Heart right ventricle (tissue), 16 donors: ENCODE measurements around the gene FBXL22. TPM values are rescaled to one million over a fixed set of nuclear protein-coding genes. Genes with fewer than 3 reads are reported as not detected.
A peak's percentile ranks its signal among the peaks of the same experiment; 100 is the strongest.

Experiments used
- ATAC-seq, 8 donors: fragments of 200-7000 bp; cut with Tn5 transposase; one replicate each; pipeline ENCODE4 v1.9.1; 2020; ENCODE audit warnings: mild to moderate bottlenecking in 8 of 8, moderate library complexity in 8 of 8, moderate number of reproducible peaks in 1 of 8
- DNase-seq, 2 donors: peaks; one replicate each; pipeline ENCODE4 v3.0.0-alpha.2; 2020
- H3K27ac ChIP-seq, 10 donors: fragments of 200-600 bp; sonication (generic) in 2 of 10; one replicate each; pipeline versions ENCODE4 v1.5.0 to v1.8.0; 2020 to 2022; ENCODE audit warnings: mild to moderate bottlenecking in 3 of 10
- H3K27me3 ChIP-seq, 7 donors: fragments of 200-600 bp; one replicate each; pipeline ENCODE4 v1.8.0; 2021 to 2022; ENCODE audit warnings: mild to moderate bottlenecking in 2 of 7
- H3K36me3 ChIP-seq, 9 donors: fragments of 200-600 bp; sonication (generic) in 1 of 9; one replicate each; pipeline versions ENCODE4 v1.5.0 to v1.8.0; 2020 to 2022; ENCODE audit warnings: mild to moderate bottlenecking in 2 of 9
- H3K4me1 ChIP-seq, 9 donors: fragments of 200-600 bp; sonication (generic) in 1 of 9; one replicate each; pipeline versions ENCODE4 v1.5.0 to v1.8.0; 2020 to 2022; ENCODE audit warnings: mild to moderate bottlenecking in 4 of 9
- H3K4me3 ChIP-seq, 10 donors: fragments of 200-600 bp; sonication (generic) in 2 of 10; one replicate each; pipeline versions ENCODE4 v1.5.0 to v1.8.0; 2020 to 2022; ENCODE audit warnings: mild to moderate bottlenecking in 7 of 10, moderate library complexity in 2 of 10
- H3K9me3 ChIP-seq, 11 donors: fragments of 200-600 bp in 10 of 11; sonication (generic) in 2 of 11; one replicate each; pipeline versions ENCODE4 v1.5.0 to v1.8.0; 2013 to 2022; ENCODE audit warnings: mild to moderate bottlenecking in 2 of 11, control low read depth in 1 of 11, moderate library complexity in 1 of 11
- WGBS, 2 donors: extraction: QIAGEN DNeasy Blood & Tissue Kit; methylation state at CpG; one replicate each; pipeline ENCODE4 v1.1.7; 2013; ENCODE audit warnings: inconsistent platforms in 1 of 2; 5-methylcytosine and 5-hydroxymethylcytosine counted together
- intact Hi-C, 10 donors: fragments of 100-400 bp; cut with DNase I; formaldehyde crosslinking; loops; one replicate each; pipeline versions ENCODE4 v1.11.1 to v1.14.2; 2022
- polyA plus RNA-seq, 2 donors: library from polyadenylated mRNA; stranded (reverse); fragments of 200-250 nt; gene quantifications; one replicate each; pipeline ENCODE4 v1.2.3, GENCODE V29; 2013
- total RNA-seq, 10 donors: library from RNA; stranded (reverse); fragmentation: NEBNext Ultra II Directional in 3 of 10; extraction: Animal tissue kit (Norgen Biotek cat#: 25700) in 3 of 10; gene quantifications; one replicate each; pipeline versions ENCODE4 v1.2.1 to v1.2.4, GENCODE V29; 2021 to 2023
- TF ChIP-seq, protein P1 (sequence below), 9 donors: fragments of 200-600 bp; sonication (generic) in 2 of 9; IDR thresholded peaks; one replicate each; pipeline versions ENCODE4 v1.5.0 to v1.8.0; 2021 to 2022; ENCODE audit warnings: antibody characterized with exemption in 9 of 9, mild to moderate bottlenecking in 5 of 9, moderate library complexity in 1 of 9
- donor health status: Arrhythmogenic right ventricular cardiomyopathy.
- donor health status: ischemic (EF 13 %, LVEDD 7.1; RV severe dilation, severe dysfunction).
- donor health status: healthy with polysubstance abuse.
- donor health status: DM: no; HTN: yes; CAD: no.
- donor health status: DM: no; HTN: no; CAD: no.
- donor health status: ischemic (EF 25% LVEDD 6.9; RV normal size, moderate dysfunction).
- donor health status: ischemic (EF 25% LVEDD 5.7; RV mildly dilated, moderate dysfunction).
- donor health status: healthy.
- donor health status: DM: yes; HTN: yes; CAD: no.
- donor health status: Ischemic cardiomyopathy.
- donor health status: ischemic (EF 35%, LVEDD 5.7; RV mildly dilated, moderate dysfunction).
- donor health status: nonischemic (EF 11% LVEDD 7.7; RV severe dilation, severe dysfunction).
- donor health status: DM: yes; HTN: yes; CAD: no.
- donor health status: PGD.
- donor health status: ischemic (EF 29% LVEDD 5.4; RV normal size, mild dysfunction).
- donor health status: nonischemic (EF 23%, LVEDD 6.1; RV moderate dilation, normal function).

The FBXL22 gene
- total and polyA plus RNA-seq, 12 donors, result 2.5 to 38.3 (median 23.5) TPM

DNA sequence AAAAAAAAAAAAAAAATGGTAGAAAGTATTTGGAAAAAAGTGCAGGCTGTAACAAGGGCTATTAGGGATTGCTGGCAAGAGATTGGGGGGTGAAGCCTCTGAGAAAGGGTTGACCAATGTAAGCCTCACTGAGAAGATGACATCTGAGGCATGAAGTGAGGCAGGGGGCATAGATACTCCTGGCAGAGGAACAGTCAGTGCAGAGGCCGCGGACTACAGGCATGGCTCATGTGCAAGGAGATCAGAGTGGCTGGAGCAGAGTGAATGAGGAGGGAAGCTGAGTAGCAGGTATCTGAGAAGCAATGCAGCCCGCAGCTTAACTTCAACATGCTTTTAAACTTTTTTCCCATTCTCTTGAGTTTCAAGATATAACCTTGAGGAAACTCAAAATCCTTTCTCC lies 5.4 kb downstream of the FBXL22 start:
- no peak for DNase-seq
- no peaks in the 10 kb centered on the region for H3K9me3 ChIP-seq
- peaks cover 3 to 64% (median 46%) of the 10 kb centered on the region in 9 donors for H3K4me1 ChIP-seq
- intact Hi-C loops, result loop anchor here in 2 of 10 donors (10.0 kb wide), 2 partner anchors 292 to 462 kb away; no protein-coding TSS in a partner anchor
- H3K27ac ChIP-seq, result no peak overlapping the region
- 80 to 86% methylated on average over 3 of the region's 3 CpGs for WGBS, 2 donors
- no peaks in the 10 kb centered on the region for H3K27me3 ChIP-seq
- TF ChIP-seq, protein P1, sequence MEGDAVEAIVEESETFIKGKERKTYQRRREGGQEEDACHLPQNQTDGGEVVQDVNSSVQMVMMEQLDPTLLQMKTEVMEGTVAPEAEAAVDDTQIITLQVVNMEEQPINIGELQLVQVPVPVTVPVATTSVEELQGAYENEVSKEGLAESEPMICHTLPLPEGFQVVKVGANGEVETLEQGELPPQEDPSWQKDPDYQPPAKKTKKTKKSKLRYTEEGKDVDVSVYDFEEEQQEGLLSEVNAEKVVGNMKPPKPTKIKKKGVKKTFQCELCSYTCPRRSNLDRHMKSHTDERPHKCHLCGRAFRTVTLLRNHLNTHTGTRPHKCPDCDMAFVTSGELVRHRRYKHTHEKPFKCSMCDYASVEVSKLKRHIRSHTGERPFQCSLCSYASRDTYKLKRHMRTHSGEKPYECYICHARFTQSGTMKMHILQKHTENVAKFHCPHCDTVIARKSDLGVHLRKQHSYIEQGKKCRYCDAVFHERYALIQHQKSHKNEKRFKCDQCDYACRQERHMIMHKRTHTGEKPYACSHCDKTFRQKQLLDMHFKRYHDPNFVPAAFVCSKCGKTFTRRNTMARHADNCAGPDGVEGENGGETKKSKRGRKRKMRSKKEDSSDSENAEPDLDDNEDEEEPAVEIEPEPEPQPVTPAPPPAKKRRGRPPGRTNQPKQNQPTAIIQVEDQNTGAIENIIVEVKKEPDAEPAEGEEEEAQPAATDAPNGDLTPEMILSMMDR (IDR thresholded peaks at IDR 0.05), result no peak
- peaks cover 0 to 33% (median 4%) of the 10 kb centered on the region in 9 donors for H3K36me3 ChIP-seq
- no peak for ATAC-seq
- no peak overlapping the region for H3K4me3 ChIP-seq

GRCh38 chr15:63603516-63603915 lies 6.3 kb downstream of the FBXL22 start:
- Histone ChIP-seq H3K27me3 (no peaks in the 10 kb centered on the region), H3K4me1 (peaks cover 2 to 55% (median 40%) of the 10 kb centered on the region in 9 donors), H3K27ac (no peak overlapping the region), H3K4me3 (no peak overlapping the region), H3K36me3 (peaks cover 0 to 42% (median 13%) of the 10 kb centered on the region in 9 donors), H3K9me3 (no peaks in the 10 kb centered on the region)
- no peak for ATAC-seq
- intact Hi-C loops, result loop anchor here in 2 of 10 donors (10.0 kb wide), 2 partner anchors 291 to 461 kb away; no protein-coding TSS in a partner anchor
- TF ChIP-seq, protein P1 (IDR thresholded peaks at IDR 0.05), result no peak
- WGBS, 2 donors, result 80 to 83% methylated on average over 4 of the region's 4 CpGs
- DNase-seq, result no peak

DNA sequence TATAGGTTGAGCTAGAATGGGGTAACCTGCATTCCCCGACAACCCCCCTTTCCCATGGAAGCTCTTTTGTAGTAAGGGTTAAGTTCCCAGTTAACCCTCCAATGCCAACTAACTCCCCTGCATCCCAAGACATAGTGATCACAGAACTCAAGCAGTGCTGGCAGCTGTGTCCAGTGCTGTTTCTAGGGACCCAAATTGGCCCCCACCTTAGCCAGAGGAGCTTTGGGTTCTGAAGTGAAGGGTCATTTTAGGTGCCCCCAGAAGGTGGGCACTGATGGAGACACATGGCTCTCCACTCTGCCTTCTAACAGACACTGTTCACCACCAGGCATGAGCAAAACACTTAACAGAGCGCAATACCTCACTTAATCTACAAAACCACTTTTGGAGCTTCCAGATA lies 7.1 kb downstream of the FBXL22 start:
- H3K9me3 ChIP-seq, result no peaks in the 10 kb centered on the region
- TF ChIP-seq, protein P1 (IDR thresholded peaks at IDR 0.05), result no peak
- peaks cover 0 to 50% (median 21%) of the 10 kb centered on the region in 9 donors for H3K36me3 ChIP-seq
- no peak overlapping the region for H3K27ac ChIP-seq
- peaks cover 2 to 47% (median 32%) of the 10 kb centered on the region in 9 donors for H3K4me1 ChIP-seq
- 85 to 90% methylated on average over 2 of the region's 2 CpGs for WGBS, 2 donors
- ATAC-seq (no peak), DNase-seq (no peak)
- H3K27me3 ChIP-seq, result no peaks in the 10 kb centered on the region
- H3K4me3 ChIP-seq, result no peak overlapping the region
- intact Hi-C loops, result loop anchor here in 2 of 10 donors (10.0 kb wide), 2 partner anchors 291 to 461 kb away; no protein-coding TSS in a partner anchor

DNA sequence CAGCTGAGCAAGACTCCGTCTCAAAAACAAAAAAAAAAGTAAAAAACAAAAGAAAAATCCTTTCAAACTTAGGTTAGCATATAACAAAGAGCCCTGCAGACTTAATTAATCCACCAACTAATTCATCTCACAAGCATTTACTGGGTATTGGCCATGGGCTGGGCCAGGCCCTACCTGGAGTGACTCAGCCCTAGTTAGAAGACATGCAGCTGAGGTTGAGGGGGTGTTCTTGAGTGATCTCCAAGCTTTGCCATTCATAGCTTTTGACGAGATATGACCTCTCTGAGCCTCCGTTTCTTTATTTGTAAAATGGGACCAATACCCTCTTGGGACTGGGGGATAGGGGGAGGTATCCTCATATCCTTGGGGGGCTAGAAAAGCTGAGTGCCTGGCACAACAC lies 7.8 kb downstream of the FBXL22 start:
- peak overlapping the region in 1 of 10 donors; percentile 42 for H3K27ac ChIP-seq

More for the DNA sequence above, 7.8 kb downstream of the FBXL22 start:
- no peak for ATAC-seq
- intact Hi-C loops, result loop anchor here in 2 of 10 donors (10.0 kb wide), 2 partner anchors 290 to 460 kb away; no protein-coding TSS in a partner anchor
- DNase-seq, result no peak
- no peaks in the 10 kb centered on the region for H3K27me3 ChIP-seq
- H3K36me3 ChIP-seq, result peaks cover 0 to 54% (median 23%) of the 10 kb centered on the region in 9 donors
- no peak overlapping the region for H3K4me3 ChIP-seq
- whole genome bisulfite sequencing, 2 donors, result 93 to 99% methylated on average over 3 of the region's 3 CpGs
- TF ChIP-seq, protein P1 (IDR thresholded peaks at IDR 0.05), result no peak
- H3K9me3 ChIP-seq, result no peaks in the 10 kb centered on the region
- peaks cover 2 to 46% (median 25%) of the 10 kb centered on the region in 9 donors for H3K4me1 ChIP-seq
